NCI-H1930 (cell line): ENCODE results near the gene WFS1.
A peak's percentile ranks its signal among the peaks of the same experiment; 100 is the strongest.

ENCODE experiments used
- DNase-seq, 2 experiments: peaks; one replicate each; lab custom pipeline; 2025; lab: John Stamatoyannopoulos, UW

Gene WFS1

DNA sequence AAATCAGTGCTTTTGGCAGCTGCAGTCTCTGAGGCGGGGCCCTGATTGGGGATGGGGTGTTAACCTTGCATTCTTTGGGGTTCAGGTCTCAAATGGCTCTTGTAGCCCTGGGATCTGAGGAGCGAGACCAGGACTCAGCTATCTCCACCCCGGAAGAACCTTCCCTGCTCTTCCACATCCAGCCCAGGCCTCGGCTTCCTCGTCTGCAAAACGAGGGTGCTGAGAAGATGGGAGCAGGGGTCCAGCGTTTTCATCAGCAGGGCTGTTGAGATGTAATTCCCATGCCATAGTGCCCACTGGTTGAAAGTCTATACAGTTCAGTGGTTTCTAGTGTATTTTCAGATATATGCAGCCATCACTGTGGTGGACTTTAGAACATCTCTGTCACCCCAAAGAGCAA lies 34.6 kb upstream of the WFS1 start:
- DNase-seq, result no peak

DNA sequence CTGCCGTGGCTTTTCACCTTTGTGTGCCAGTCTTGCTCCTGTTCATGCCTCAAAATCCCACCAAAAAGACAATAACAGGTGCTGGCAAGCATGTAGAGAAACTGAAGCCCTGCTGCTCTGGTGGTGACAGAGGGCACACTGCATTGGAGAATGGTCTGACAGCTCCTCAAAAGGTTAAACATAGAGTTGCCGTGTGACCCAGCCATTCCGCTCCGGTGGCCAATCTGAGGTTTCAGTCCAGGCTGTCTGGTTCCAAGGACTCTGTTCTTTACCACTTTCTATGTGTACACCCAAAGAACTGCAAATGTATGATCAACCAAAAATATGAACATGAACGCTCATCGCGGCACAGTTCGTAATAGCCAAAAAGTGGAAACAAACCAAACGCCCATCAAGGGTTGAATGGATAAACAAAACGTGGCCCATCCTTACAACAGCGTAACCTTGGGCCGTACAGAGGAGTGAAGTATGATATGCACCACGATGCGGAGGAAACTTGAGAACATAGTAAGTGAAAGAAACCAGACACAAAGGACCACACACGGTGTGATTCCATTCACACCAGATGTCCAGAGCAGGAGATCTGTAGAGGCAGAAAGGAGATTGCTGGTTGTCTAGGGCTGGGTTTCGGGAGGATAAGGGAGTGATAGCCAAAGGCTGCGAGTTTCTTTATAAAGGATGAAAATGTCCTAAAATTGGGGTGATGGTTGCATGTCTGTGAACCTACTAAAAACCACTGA lies 33.6 kb upstream of the WFS1 start:
- no peak for DNase-seq

DNA sequence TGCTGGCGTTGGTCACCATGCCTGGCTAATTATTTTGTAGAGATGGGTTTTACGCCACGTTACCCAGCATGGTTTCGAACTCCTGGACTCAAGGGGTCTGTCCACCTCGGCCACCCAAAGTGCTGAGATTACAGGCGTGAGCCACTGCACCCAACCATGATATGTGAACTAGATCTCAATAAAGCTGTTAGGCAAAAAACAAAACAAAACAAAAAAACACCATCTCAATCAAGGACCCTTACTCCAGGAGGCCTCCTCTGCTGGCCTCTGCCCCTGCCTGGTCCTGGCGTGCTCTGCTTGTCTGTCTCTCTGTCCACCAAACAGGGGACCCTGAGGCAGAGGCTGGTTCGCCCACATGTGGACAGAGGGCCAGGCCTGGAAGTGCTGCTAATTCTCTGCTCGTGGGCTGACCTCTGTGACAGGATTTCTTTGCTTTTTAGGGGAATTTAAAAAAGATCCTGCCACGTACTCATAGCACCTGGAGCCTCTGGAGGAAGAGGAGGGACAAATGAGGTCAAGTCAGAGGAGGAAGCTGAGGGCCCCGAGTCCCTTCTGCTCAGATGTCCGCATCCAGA lies 32.7 kb upstream of the WFS1 start:
- DNase-seq, result no peak

DNA sequence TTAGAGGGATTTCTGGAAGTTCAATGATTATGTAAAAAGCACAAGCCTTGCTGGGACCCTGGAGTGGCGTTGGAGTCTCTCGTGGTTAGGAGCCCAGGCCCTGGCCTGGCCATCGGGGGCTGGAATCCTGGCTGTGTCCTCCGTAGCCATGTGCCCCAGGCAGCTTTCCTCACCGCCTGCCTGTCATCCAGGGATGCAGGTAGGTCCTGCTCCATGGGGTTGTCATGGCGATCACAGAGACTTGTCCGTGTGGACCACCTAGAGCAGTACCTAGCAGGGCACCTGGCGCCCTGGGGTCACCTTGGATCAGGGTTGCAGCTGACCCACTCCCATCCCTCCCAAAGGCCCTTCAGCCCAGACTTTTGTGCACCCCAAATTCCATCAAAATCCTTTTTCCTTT lies 30.2 kb upstream of the WFS1 start:
- no peak for DNase-seq

DNA sequence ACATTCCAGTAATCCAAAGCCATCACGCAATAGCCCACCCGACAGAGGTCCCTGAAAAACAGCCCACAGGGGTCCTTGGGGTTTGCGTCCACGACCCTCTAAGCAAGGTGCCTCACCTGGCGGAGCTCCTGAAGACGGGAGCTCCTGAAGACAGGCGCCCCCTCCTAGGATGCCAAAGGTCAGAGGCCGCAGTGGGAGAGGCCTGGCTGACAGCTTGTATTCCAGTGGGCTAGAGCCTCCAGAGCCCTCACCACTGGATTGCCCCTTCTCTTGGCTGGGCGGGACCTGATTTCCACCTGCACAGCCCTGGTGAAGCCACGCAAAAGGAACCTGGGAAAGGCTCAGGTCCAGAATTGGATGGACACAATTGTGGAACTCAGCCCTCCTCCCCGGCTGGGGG lies 29.7 kb upstream of the WFS1 start:
- DNase-seq, result no peak

DNA sequence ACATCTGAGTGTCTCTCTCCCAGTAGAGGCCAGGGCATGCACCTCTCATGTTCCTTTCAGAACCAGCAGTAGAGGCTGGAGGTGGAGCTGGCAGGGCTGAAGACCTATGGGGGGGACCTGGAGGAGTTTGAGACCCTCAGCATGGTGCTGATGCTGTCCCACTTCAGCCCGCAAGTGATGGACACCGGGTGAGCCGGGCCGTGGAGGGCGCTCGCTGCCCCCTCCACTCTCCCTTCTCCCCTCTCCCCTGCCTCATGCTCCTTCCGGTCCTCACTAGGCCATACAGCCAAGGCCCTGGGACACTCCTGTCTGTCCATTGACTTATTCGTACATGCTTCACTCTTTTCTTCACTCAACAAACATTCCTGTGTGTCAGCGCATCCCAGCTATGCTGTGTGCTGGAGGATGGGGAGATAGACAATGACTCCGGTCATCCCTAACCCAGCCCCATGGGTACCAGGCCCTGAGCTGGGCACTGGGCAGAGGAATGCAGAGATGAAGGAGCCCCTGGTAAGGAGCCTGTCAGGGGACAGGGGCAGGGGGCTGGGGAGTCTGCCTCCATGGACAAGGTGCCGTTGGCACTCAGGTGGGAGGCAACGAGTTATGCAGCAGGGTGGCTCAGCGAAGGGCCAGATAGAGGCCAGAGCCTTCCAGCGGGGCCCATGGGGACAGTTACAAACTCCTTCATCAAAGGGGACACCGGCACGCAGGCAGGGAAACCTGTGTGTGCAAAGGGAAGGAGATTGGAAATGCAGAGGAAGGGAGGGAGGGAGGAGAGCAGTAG lies 28.4 kb upstream of the WFS1 start:
- no peak for DNase-seq

DNA sequence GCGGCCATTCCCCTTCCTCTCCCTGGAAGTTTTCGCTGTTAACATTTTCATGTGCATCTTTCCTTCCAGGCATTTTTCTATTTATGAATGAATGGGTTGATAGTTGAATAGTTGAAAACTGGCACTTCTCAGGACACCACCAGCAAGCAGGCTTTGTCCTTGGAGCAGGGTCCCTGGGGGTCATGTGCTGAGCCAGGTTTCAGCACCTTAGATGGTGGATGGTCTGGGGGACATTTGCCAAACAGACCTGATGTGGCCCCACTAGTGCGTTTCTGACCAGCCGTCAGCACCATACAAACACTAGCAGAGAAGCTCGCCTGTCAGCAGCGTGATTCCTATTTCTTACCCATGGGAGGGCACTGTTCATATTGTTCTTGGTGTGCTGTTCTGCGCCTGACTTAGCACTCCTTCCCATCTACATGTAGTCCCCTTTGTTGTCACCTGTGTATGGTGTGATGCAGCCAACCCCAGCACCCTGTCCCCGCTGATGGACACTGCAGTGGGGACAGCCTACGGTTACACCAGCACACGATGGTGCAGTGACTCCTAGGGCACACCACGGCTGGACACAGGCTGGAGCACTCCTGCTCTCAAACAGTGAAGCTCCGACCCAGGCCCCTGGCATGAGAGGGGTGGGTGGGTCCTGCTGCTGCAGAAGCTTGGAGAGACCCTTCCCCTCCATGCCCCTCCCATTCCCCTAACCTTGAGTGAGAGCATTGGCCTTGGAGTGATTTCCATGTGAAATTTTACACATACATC lies 27.2 kb upstream of the WFS1 start:
- DNase-seq, result no peak

DNA sequence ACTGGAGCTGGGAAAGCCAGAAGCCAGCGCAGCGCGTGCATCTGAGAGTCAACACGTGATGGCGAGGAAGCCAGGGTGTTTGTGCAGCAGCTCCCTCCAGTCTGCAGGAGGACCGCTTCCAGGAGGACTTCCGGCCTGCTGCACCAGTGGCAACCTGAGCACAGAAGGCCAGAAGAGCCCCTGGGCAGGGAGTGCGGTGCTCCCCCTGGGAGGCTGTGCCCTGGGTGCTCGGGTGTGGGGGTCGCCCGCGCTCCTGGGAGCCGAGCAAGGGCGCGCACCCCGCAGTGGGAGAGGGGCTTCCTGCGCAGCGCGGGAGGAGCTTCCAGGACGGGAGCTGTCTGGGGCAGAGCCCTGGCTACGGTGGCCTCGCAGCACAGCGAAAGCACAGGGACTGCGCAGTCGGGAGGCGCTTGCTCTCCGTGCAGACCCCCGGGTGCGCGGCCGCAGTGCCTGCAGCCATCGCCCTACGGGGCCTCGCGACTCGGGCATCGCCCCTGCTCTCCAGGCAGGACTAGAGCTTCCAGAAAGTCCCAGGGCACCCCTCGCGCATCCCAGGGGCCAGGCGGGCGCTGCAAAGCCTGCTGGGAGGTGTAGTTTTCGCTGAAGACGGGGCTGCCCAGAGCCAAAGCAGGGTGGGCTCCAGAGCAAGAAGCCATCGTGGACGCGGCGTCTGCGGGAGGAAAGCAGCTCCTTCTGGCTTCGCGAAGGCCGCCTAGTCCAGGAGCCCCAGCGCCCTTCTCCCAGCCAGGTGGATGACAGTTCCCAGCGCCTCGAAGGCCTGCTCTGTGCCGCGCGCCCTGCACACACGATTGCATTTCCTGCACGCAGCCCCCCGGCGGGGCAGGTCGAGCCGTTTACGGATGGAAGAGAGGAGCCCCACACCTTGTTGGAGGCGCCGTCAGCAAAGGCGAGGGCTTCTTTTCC lies 24.1 kb upstream of the WFS1 start:
- no peak for DNase-seq

DNA sequence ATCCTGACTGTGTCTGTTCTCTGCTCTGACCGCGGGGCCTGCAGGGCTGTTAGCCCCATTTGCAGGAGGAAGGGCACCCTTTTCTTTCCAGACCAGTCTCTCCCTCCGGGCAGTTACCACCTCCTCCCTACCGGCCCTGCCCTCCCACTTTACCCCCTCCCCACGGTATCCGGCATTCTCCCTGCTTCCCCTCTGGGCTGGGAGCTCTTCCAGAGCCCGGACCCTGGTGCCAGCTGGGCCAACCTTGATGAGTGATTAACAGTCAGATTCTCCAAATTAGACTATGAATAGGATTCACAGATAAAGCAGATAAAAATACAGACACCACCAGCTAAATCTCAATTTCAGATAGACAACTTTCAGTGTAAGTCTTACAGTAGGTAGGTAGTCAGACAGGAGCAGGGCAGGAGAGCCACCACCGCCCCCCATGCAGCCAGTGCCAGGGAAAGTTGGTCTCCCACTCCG lies 23.4 kb upstream of the WFS1 start:
- no peak for DNase-seq

DNA sequence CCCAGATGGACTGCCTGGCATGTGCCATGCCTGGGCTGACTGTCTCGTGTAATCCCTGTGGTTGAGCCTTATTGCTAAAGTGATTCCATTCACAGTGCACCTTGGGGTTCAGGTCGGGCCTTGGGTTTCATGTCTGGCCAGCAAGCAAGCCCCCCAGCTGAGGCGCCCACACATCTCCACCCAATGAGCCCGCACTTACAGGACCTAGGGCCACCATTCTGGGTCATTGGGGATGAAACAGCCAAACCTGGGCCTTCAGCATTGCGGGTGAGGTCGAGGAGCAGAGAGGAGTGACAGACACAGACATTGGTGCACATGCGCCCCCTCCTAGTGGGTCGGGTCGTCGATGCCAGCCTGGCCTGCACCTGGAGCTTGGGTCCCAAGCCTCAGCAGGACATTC lies 21.3 kb upstream of the WFS1 start:
- no peak for DNase-seq

DNA sequence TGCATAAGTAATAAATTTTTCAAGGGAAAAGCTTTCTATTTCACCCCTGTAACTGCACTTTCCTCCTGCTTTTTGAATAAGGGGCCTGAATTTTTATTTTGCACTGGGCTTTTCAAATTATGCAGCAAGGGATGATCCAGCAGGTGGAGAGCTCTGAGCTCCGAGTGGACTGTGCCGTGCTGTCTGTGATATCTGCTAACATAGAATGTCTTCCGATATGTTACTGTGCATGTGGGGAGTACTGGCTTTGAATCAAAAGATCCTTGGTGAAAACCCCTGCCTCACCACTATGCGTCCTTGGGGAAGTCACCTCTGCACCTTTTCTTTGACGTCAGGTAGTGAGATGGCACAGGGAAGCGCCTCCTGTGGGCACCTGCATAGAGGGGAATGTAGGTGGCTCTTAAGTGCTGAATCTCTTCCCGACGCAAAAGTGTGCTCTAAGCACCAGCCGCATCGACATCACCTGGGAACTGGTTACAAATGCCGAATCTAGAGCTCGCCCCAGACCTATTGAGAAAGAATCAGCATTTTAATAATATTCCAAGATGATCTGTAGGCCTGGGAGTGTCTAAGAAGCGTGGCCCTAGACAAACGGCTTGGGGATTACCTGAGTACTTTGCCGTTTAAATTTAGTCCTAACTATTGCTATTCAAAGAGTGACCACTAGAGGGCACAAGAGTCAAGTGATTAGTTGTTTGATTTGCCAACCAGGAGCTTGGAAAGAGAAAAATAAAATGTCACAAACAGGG lies 19.2 kb upstream of the WFS1 start:
- DNase-seq, result peak; percentile 46 to 58

DNA sequence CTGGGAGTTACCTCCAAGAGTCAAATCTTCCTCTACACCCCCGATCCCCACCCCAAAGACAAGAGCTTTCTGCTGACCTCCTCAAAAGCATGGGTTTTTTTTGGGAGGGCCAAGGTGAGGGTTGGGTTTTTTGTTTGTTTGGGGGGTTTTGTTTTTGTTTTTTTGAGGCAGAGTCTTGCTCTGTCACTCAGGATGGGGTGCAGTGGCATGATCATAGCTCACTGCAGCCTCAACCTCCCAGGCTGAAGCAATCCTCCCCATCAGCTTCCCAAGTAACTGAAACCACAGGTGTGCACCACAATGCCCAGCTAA lies 18.7 kb upstream of the WFS1 start:
- DNase-seq, result no peak

DNA sequence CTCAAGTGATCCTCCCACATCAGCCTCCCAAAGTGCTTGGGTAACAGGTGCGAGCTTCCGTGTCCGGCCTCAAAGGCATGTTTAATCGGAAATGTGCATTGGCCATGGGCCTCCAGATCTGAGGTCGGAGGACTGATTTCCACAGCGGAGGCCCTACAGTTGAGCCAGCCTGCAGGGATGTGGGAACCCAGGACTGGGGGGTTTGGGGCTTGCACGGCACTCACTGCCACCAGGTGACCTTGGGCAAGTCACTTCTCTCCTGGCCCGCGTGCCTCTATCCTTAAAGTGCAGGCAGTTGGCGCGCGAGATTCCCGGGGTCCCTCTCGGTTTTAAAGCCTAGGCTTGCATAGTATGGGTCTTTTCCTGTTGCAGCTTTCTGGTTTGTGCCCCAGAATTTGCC lies 18.3 kb upstream of the WFS1 start:
- no peak for DNase-seq

DNA sequence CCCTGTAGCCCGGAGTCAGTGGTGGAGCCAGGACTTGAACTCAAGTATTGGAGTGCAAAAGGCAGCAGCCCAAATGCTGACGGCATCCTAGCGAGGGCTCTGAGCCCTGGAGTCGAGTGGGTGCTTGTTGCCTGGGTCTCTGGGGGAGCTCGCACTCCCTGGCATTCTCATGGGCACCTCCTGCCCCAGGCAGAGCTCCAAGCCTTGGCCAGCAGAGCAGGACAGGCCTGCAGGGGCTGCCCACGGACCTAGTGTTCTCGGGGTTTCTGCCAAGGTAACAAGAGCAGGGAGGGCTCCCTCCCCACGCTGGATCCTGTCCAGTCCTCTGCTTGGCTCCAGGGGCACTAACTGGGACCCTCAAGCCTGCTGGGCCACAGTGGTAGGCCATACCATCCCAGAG lies 17.6 kb upstream of the WFS1 start:
- DNase-seq, result no peak

DNA sequence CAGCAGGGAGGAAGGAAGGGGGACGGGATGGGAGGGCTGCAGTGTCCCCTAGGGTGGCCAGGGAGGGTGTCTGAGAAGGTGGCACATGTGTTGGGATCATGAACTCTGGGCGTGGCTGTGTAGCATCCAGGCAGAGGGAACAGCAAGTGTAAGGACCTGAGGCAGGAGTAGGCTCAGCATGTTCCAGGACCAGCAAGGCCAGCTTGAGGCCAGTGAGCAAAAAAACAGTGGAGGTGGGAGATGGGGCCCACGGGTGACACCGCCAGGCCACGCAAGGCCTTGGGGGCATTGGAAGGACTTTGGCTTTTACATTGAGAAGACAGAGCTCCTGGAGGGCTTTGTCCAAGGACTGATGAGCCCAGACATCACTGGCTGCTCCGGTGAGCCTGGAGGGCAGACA lies 16.5 kb upstream of the WFS1 start:
- DNase-seq, result no peak

DNA sequence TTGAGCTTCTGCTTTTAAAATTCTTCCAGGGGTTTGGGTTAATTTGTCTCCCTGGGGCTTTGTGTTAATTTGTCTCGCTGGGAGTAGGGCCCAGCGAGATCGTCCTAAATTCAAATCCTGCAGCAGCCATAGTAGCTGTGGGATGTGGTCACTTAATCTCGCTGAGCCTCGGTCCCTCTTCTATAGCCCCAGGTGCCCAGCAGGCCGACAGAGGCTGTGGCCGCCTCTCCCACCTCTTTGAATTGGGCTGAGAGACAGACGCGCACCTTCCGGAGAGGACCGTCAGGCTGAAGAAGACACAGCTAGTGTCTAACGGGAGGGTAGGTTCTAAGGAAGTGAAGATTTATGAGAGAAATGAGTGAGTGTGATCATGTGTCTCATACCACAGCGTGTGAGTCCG lies 15.7 kb upstream of the WFS1 start:
- no peak for DNase-seq

DNA sequence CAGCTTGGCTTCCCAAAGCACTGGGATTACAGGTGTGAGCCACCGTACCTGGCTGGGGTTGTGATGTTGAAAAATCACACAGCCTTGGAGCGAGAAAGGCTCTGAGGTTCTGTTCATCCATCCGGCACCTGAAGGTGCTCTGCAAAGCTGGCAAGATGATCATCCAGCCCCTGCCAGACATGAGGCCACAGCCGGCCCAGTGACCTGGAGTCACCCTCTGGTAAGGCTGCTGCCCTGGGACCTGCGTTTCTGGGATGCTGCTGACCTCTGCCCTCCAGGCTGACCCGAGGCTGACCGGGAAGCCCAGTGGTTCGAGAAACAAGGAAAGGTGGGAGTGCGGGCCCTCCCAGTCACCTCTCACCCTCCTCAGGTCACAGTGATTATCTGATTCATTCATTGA lies 13.5 kb upstream of the WFS1 start:
- no peak for DNase-seq

DNA sequence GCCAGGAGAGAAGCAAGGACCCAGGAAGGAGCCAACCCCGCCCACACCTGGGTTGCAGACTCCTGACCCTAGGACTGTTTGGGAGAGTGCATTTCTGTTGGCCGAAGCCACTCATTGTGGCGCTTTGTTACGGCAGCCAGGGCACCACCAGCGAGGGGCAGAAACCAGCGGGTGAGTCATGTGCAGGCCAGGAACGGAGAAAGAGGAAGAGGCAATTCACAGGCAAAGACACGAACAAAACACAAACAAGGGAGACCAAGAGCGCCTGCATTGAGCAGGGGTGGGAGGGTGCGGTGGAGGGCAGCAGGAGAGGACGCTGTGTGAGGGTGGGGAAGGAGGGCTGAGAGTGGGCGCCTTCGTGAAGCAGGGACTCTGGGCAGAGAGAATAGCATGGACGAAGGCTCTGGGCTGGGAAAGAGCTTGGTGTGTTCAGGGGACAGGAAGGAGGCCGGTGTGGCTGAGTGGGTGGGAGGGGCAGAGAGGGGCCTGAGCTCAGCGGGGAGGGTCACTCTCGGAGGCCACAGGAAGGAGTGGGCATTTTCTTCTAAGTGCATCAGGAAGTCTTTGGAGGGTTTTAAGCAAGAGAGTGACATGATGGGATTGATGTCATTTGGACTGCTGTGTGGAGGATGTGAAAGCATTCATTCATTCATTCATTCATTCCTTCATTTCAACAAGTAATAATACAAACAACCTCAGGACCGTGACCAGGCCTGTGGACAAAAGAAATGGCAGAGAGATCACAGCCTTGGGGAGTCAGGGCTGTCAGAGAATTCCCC lies 12.2 kb upstream of the WFS1 start:
- no peak for DNase-seq

DNA sequence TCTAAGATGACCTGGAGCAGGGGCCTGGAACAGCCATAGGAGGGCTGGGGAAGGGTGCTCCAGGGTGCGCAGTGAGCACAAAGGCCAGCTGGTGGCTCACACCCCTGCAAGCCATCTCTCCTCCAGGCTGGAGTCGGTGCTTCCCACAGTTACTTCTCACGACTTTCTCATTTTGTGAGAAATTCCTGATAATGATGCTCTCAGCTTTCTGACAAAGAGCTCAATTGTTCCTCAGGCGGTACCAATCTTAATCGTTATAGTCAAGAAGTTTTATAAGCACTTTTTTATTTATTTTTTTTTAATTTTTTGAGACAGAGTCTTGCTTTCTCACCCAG lies 11.7 kb upstream of the WFS1 start:
- DNase-seq, result no peak

DNA sequence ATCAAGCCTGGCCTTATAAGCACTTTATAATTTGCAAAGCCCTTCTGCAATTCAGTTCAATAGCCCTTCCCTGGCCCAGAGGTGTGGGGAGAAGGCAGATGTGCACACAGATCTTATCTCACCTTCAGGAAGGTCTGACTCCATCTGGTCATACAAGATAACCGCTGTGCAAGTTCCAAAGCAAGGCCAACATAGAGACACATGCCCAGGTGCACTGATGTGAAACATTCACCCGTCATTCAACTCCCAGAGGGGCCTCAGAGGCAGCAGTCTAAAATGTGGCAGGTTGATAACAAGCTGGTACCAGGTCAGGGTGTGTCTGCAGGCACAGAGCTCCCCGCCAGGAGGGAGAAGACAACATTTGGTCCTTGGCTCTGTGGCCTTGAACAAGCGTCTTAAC lies 10.9 kb upstream of the WFS1 start:
- DNase-seq, result no peak
